GF-D8 (cell line): ENCODE data around the gene RAD23A.

ENCODE experiments used
- DNase-seq: peaks from one replicate; lab custom pipeline; 2025; lab: John Stamatoyannopoulos, UW

Gene RAD23A

GRCh38 chr19:12984683-12985048, 39.0 kb downstream of the RAD23A start:
- DNase-seq, result no peak

DNA sequence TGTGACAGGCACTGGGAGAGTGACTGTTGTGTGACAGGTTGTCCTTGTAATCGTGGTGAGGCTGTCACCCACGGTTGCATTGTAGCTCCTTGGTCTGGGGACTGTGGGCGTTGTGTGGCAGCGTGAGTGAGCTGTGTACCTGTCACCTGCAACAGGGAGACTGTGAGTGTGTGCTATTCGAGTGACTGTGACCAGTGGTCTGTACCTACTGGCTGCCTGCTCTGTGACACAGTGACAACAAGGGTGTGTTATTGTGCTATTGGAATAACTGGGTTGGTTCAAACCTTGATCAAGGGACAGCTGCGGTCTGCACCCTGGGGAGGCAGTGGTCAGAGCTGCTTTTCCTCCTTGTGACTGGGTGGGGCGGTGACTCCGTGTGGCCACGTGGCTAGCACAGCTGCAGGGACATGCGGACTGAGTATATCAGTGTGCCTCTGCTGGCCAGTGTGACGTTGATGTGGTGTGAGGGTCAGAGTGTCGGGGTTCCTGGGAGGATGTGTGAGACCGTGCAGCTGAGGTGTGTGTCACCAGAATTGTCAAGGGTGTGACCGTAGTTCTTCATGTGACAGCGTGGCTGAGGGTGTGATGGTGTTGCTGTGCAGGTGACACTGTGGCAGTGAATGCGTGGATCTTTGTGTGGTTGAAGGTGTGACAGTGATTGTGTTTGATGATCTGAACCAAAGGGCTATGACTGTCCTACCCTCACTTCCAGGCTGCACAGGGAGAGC, 39.6 kb downstream of the RAD23A start:
- DNase-seq, result peak; percentile 39

GRCh38 chr19:12986726-12987125, 41.1 kb downstream of the RAD23A start:
- no peak for DNase-seq

- DNase-seq, result no peak
These were observed 41.5 kb downstream of the RAD23A start for GRCh38 chr19:12987190-12987589.

- DNase-seq, result no peak
These were observed 42.1 kb downstream of the RAD23A start for GRCh38 chr19:12987781-12988180.

GRCh38 chr19:12990431-12990830, 44.8 kb downstream of the RAD23A start:
- no peak for DNase-seq

DNA sequence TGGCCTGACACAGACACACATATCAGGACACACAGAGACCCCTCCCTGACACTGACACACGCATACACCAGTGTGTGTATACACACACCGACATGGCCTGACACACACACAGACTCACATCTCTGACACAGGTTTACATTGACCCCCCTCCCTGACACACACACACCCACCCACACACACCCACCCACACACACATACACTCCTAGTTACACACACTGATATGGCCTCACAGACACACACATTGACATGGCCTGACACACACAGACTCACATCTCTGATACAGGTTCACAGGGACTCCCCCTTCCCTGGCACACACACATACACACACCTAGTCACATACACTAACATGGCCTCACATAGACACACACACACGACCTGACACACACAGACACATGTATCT, 45.2 kb downstream of the RAD23A start:
- DNase-seq, result no peak

- DNase-seq, result no peak
These were observed 45.6 kb downstream of the RAD23A start for GRCh38 chr19:12991296-12991695.

- DNase-seq, result no peak
These were observed 47.1 kb downstream of the RAD23A start for GRCh38 chr19:12992729-12993128.

DNA sequence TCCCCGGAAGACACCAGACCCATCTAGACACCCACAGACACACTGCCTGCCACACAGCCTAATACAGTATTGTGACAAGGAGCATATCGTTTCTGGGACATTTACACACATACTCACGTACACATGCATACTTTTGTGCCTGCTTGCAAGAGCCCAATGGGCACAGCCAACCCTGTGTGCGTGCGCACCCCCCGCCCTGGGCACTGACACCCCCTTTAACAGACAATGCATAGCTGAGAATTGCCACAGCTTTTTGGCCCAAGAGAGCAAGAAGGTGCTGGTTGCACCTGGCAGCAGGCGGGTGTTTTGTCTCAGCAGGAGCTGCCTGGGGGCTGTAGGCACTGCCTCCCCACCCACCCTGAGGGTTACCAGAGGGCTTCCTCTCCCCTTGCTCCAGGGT, 47.9 kb downstream of the RAD23A start:
- DNase-seq, result no peak

DNA sequence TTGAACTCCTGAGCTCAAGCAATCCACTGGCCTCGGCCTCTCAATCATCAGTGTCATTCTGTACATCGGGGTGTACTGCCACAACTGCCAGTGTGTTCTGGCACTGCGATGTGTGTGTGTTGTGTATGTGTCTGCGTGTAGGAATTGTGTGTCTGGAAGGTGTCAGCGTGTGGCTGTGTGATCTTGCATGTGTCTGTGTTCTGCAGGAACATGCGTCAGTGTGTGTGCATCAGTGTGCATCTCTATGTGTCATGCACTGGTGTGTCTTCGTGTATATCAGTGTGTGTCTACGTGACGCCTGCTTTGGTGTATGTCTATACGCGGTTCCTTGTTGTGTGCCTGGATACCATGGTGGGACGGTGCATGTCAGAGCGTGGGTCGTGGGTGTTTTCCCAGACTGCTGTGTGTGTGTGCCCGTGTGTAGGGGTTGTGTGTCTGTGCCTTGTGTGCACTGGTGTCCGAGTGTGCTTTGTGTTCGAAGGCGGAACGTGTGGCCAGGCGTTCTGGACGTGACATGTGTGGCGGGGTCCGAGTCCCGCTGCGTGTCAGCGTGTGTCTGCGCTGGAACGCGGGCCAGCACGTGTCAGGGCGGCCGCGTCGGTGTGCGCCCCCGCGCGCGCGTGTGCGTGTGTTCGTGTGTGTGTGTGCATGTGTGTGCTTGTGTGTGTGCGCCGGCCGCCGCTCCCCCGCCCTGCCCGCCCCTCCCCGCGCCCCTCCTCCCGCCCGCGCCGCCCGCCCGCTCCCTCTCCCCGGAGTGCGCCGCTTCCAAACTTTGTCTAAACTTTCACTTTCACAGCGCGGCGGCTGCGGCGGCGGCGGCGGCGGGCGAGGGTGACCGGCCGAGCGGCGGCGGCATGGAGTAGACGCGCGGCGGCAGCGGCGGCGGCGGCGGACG, 49.3 kb downstream of the RAD23A start, which contains the start of gene NFIX:
NFIX (plus strand) TSS at position 775 of the 895 bp plus-strand sequence. CDS start 363 bp downstream, outside the sequence.
- no peak for DNase-seq

DNA sequence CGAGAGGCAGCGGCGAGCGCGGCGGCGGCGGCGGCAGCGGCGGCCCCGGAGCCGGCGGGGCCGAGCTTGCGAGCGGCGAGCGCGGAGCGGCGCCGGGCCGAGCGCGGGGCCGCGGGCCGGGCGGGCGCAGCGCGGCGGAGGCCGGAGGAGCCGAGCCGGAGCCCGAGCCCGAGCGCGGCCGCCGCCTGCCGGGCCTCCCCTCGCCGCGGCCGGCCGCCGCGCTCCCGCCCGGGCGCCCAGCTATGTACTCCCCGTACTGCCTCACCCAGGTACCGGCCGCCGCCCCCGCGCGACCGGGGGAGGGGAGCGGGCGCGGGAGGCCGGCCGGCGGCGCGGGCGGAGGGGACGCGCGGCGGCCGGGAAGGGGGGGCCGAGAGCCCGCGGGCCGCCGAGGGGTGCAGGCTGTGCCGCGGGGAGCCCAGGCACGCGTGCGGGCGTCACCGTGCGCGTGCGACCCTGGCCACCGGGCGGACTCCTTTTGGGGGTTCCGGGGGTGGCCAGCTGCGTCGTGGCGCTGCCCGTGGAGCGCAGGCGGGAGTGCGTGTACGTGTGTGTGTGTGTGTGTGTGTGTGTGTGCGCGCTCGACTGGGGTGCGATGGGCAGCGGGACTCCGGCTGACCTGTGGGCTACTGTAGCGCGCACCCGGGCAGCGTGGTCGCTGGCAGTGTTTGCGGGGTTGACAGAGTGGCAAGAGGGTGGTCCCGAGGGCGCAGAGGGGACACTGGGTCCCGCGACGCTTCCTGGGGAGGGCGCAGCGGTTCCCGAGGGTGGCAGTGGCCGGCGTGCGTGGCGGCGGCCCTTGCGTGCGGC, 50.1 kb downstream of the RAD23A start:
- no peak for DNase-seq

DNA sequence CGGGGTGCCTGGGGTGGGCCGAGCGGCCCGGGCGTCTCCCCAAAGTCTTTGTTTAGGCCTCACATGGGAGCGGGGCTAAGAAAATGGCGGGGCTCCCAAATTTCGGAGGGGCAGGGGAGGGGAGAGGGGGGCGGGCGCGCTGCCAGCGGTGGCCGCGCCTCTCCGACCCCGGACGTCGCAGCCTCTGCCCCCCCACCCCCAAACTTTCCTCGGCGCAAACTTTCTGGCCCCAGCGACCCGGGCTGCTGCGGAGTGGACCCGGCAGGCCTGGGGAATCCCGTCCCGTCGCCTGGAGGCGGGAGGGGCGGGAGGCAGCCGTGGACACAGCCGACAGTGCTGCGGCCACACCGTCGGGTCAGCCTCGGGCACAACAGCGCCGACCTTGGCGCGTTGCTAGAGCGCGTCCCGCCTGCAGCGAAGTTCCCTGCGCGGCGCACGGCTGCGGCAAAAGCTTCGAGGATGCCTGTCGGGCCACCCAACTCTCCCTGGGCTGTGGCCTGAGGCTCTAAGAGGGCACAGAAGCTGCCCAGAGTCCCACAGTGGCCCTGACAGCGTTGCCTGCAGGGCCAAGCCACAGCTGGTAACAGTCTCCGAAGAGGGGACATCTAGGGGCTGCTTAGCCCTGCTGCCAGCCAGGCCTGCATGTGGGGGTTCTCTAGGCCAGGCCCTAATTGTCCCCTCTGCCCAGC, 50.9 kb downstream of the RAD23A start:
- peak; percentile 12 for DNase-seq

DNA sequence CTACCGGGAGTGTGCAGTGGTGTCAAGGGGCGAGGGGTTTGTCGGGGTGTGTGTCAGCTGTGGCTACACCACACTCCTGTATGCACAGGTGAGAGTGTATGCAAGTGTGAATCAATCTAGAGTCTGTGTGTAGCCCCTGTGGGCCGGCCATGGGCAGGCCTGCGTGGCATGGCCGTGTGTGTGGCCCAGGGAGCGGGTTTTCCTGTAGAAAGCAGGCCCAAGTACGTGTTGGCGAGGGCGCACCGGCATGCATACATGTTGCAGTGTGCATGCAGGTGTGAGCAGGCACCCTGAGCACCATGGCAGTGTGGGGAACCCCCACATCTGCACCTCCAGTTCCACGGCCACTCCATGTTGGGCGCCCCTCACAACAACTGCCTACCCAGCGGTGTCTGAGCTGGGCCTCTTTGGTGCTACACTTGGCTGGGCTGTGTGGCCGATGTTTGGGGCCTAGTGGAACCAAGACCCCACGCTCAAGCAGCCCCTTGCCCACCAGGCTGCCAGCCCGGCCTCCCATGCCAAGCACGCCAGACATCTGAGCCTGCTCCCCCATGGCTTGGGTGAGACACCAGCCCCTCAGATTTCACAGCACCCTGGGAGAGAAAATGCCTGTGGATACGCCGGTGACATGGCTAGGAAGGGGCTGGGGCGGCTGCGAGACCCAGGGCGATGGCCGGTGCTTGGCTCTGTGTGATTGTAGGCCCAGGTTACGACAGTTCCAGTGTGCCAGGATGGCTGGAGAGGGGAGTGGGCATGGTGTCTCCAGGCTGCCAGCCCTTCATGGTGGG, 51.7 kb downstream of the RAD23A start:
- DNase-seq, result no peak

- no peak for DNase-seq
These were observed 52.6 kb downstream of the RAD23A start for GRCh38 chr19:12997967-12998940.

DNA sequence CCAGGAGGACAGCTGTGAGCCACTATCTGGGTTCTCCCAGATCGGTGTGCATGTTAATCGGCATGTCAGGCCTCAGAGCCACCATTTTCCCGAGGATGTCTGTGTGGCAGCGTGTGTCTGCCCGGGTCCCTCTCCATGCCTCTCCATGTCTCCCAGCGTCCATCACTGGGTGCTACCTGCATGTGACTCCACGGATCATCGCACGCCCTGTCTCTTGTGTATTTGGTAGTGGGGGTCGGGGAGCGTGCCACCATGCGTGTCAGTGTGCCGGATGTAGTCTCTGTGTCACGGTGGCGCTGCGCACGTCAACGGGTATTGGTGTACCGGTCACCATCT, 55.5 kb downstream of the RAD23A start:
- DNase-seq, result no peak

- DNase-seq, result no peak
These were observed 56.0 kb downstream of the RAD23A start for GRCh38 chr19:13001502-13002165.

DNA sequence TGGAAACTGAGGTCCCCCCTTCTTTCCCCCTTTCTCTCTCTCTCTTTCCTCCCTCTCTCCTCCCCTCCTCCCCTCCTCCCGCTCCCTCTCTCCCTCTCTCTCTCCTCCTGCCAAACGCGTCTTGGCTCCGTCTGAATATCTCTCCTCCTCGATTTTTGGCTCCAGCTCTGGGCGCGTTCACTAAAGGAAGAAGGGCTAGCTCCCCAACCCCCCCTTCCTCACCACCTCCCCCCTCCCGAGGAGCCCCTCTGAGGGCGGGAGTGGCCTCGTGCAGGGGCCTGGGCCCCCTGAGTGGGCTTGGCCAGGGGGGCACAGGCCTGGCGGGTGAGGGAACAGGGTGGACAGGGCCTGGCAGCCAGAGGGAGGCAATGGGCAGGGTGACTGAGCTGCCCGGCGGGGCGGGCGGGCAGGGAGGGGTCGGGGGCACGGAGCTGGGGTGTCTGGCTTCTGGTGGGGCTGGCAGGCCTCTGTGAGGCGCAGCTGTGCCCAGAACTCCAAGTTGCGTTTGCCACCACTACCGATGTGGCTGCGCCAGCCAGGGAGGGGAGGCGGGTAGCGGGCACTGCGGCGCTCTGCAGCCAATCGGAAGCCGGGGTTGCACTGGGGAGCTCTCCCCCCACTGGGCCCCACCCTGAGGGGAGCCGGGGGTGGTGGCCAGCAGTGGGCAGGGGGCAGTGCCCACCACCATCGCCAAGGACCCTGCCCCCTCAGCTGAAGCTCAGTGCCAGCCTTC, 56.7 kb downstream of the RAD23A start:
- no peak for DNase-seq

GRCh38 chr19:13003081-13003480, 57.4 kb downstream of the RAD23A start:
- no peak for DNase-seq
